Stromal cell of bone marrow (primary cell): ENCODE measurements around the gene ABCA3.

Experiments
- DNase-seq: peaks from one replicate; pipeline ENCODE4 v3.0.0-alpha.2; 2012; ENCODE audit warnings: low read depth

Gene ABCA3

GRCh38 chr16:2317231-2318020 is 23.1 kb downstream of the ABCA3 start:
- DNase-seq, result no peak

- no peak for DNase-seq
Measured at GRCh38 chr16:2308089-2308962, 32.2 kb downstream of the ABCA3 start.

- DNase-seq, result no peak
Measured at GRCh38 chr16:2299915-2300192, 40.7 kb downstream of the ABCA3 start.

- no peak for DNase-seq
Measured at GRCh38 chr16:2299121-2299914, 41.2 kb downstream of the ABCA3 start.

- DNase-seq, result no peak
Measured at GRCh38 chr16:2298621-2299020, 41.9 kb downstream of the ABCA3 start.

GRCh38 chr16:2297506-2297860 is 43.0 kb downstream of the ABCA3 start:
- no peak for DNase-seq

- DNase-seq, result peak; percentile 17
Measured at GRCh38 chr16:2296661-2297505, 43.6 kb downstream of the ABCA3 start.

- no peak for DNase-seq
Measured at GRCh38 chr16:2295056-2295798, 45.3 kb downstream of the ABCA3 start.

- no peak for DNase-seq
Measured at GRCh38 chr16:2292221-2292620, 48.3 kb downstream of the ABCA3 start.

- no peak for DNase-seq
Measured at GRCh38 chr16:2289282-2289681, 51.2 kb downstream of the ABCA3 start.

- DNase-seq, result no peak
Measured at GRCh38 chr16:2288726-2289125, 51.8 kb downstream of the ABCA3 start.

GRCh38 chr16:2287916-2288547 is 52.5 kb downstream of the ABCA3 start:
- no peak for DNase-seq

- no peak for DNase-seq
Measured at GRCh38 chr16:2286550-2286949, 54.0 kb downstream of the ABCA3 start.

- no peak for DNase-seq
Measured at GRCh38 chr16:2285731-2286191, 54.8 kb downstream of the ABCA3 start.

- no peak for DNase-seq
Measured at GRCh38 chr16:2284797-2285576, 55.5 kb downstream of the ABCA3 start.

- DNase-seq, result no peak
Measured at GRCh38 chr16:2284001-2284770, 56.3 kb downstream of the ABCA3 start.

- no peak for DNase-seq
Measured at GRCh38 chr16:2282866-2283555, 57.5 kb downstream of the ABCA3 start.

GRCh38 chr16:2282262-2282661 is 58.3 kb downstream of the ABCA3 start:
- no peak for DNase-seq
